Measurements from ENCODE around the gene ASB8.
A peak's percentile ranks its signal among the peaks of the same experiment; 100 is the strongest.

The ASB8 gene

GRCh38 chr12:48193623-48194022 lies 36.3 kb upstream of the ASB8 start:
- H4K5ac ChIP-seq (ENCODE audit: low read length): no peak overlapping the region
- H3K23ac ChIP-seq (ENCODE audit: low read length): no peak overlapping the region
- no peak overlapping the region for H3K56ac ChIP-seq (ENCODE audit: low read length)
- DNase-seq: no peak
- H3K4me1 ChIP-seq (ENCODE audit: control insufficient read depth, low read depth, low read length): peaks cover 2% of the 10 kb centered on the region
- no peak overlapping the region for H3K9ac ChIP-seq (ENCODE audit: low read length)
- no peak overlapping the region for H3K18ac ChIP-seq (ENCODE audit: low read length)
- H2BK120ac ChIP-seq (ENCODE audit: low read depth, low read length): no peak overlapping the region
- H2AK5ac ChIP-seq (ENCODE audit: low read length): no peak overlapping the region
- no peak overlapping the region for H4K8ac ChIP-seq (ENCODE audit: low read depth, low read length)
- no peak overlapping the region for H3K4me3 ChIP-seq (ENCODE audit: low read length)
- no peaks in the 10 kb centered on the region for H3K79me2 ChIP-seq (ENCODE audit: control insufficient read depth, insufficient read depth, low read length)
- no peak overlapping the region for H2BK5ac ChIP-seq (ENCODE audit: low read length)
- no CpG with 5 or more reads among the region's 2 CpGs for WGBS (ENCODE audit: extremely low coverage, insufficient coverage, low lambda C conversion rate)
- H3K27ac ChIP-seq (ENCODE audit: low read depth, low read length): no peak overlapping the region
- no peak overlapping the region for H2BK15ac ChIP-seq (replicated peaks; ENCODE audit: low read depth)
- H3K36me3 ChIP-seq (ENCODE audit: control insufficient read depth, insufficient read depth, low read length): no peaks in the 10 kb centered on the region
- H3K4ac ChIP-seq (ENCODE audit: low read depth, low read length): no peak overlapping the region
- H3K27me3 ChIP-seq (ENCODE audit: insufficient read depth, low read length, poor library complexity): peaks cover 3% of the 10 kb centered on the region
- H3K4me2 ChIP-seq (ENCODE audit: low read length): no peak overlapping the region
- no peaks in the 10 kb centered on the region for H3K79me1 ChIP-seq (ENCODE audit: low read length)

- DNase-seq: no peak
- Histone ChIP-seq H2AK5ac (ENCODE audit: low read length) (no peak overlapping the region), H2BK15ac (replicated peaks; ENCODE audit: low read depth) (no peak overlapping the region), H4K5ac (ENCODE audit: low read length) (no peak overlapping the region), H3K79me2 (ENCODE audit: control insufficient read depth, insufficient read depth, low read length) (no peaks in the 10 kb centered on the region), H3K79me1 (ENCODE audit: low read length) (no peaks in the 10 kb centered on the region), H4K8ac (ENCODE audit: low read depth, low read length) (no peak overlapping the region), H3K4ac (ENCODE audit: low read depth, low read length) (no peak overlapping the region), H3K4me3 (ENCODE audit: low read length) (no peak overlapping the region), H3K27ac (ENCODE audit: low read depth, low read length) (no peak overlapping the region), H3K27me3 (ENCODE audit: insufficient read depth, low read length, poor library complexity) (peaks cover 3% of the 10 kb centered on the region), H3K9ac (ENCODE audit: low read length) (no peak overlapping the region), H2BK120ac (ENCODE audit: low read depth, low read length) (no peak overlapping the region), H3K4me2 (ENCODE audit: low read length) (no peak overlapping the region), H3K18ac (ENCODE audit: low read length) (no peak overlapping the region), H2BK5ac (ENCODE audit: low read length) (no peak overlapping the region), H3K36me3 (ENCODE audit: control insufficient read depth, insufficient read depth, low read length) (no peaks in the 10 kb centered on the region), H3K4me1 (ENCODE audit: control insufficient read depth, low read depth, low read length) (peaks cover 2% of the 10 kb centered on the region), H3K23ac (ENCODE audit: low read length) (no peak overlapping the region), H3K56ac (ENCODE audit: low read length) (no peak overlapping the region)
- WGBS (ENCODE audit: extremely low coverage, insufficient coverage, low lambda C conversion rate): no CpG with 5 or more reads among the region's 1 CpG
Measured at GRCh38 chr12:48192861-48193260, 35.5 kb upstream of the ASB8 start.

GRCh38 chr12:48191096-48191495 lies 33.8 kb upstream of the ASB8 start:
- no peak overlapping the region for H3K18ac ChIP-seq (ENCODE audit: low read length)
- H3K36me3 ChIP-seq (ENCODE audit: control insufficient read depth, insufficient read depth, low read length): no peaks in the 10 kb centered on the region
- no peaks in the 10 kb centered on the region for H3K79me2 ChIP-seq (ENCODE audit: control insufficient read depth, insufficient read depth, low read length)
- no peak overlapping the region for H4K5ac ChIP-seq (ENCODE audit: low read length)
- no peak for DNase-seq
- H3K27ac ChIP-seq (ENCODE audit: low read depth, low read length): no peak overlapping the region
- no peak overlapping the region for H3K4ac ChIP-seq (ENCODE audit: low read depth, low read length)
- no peaks in the 10 kb centered on the region for H3K4me1 ChIP-seq (ENCODE audit: control insufficient read depth, low read depth, low read length)
- H3K79me1 ChIP-seq (ENCODE audit: low read length): no peaks in the 10 kb centered on the region
- no peak overlapping the region for H3K23ac ChIP-seq (ENCODE audit: low read length)
- no peak overlapping the region for H2BK15ac ChIP-seq (replicated peaks; ENCODE audit: low read depth)
- H2AK5ac ChIP-seq (ENCODE audit: low read length): no peak overlapping the region
- H2BK5ac ChIP-seq (ENCODE audit: low read length): no peak overlapping the region
- no peak overlapping the region for H3K4me3 ChIP-seq (ENCODE audit: low read length)
- no peak overlapping the region for H4K8ac ChIP-seq (ENCODE audit: low read depth, low read length)
- no peak overlapping the region for H2BK120ac ChIP-seq (ENCODE audit: low read depth, low read length)
- peaks cover 3% of the 10 kb centered on the region for H3K27me3 ChIP-seq (ENCODE audit: insufficient read depth, low read length, poor library complexity)
- H3K9ac ChIP-seq (ENCODE audit: low read length): no peak overlapping the region
- H3K56ac ChIP-seq (ENCODE audit: low read length): no peak overlapping the region
- no peak overlapping the region for H3K4me2 ChIP-seq (ENCODE audit: low read length)

DNA sequence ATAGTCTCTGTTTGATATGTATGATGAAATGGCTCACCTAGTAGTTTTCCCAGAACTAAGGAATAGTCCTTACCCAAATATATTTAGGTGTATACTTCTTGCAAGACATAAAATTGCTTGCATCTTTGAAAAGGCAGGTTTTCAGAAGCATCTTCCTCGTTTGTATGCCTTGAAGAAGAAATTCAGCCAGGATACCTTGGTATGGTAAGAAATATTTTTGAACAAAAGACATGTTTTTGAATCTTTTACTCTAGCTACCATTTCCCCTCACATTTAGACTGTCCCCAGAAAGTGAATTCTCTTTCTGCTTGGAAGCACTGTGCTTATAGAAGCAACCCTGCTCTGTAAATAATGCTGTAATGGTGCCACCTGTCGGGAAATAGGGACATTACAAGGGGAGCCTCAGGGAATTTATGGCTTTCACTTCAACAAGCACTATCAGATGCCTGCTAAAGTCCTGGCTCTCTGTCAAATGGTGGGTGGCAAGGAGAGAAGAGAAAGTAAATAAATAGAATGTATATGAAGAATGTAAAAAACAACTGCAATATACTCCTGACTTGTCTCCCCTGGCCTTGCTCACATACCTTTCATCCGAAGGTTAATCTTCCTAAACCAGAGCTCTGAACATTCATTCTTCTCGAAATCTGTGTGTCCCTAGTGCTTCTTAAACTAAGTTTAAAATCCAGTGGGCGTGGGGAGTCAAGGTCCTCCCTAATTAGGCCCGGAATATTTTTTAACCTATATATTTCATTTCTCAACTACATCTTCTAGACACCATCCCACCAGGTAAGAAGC lies 32.2 kb upstream of the ASB8 start:
- Histone ChIP-seq H3K4me1 (ENCODE audit: control insufficient read depth, low read depth, low read length) (no peaks in the 10 kb centered on the region), H3K4me3 (ENCODE audit: low read length) (no peak overlapping the region), H2BK120ac (ENCODE audit: low read depth, low read length) (no peak overlapping the region), H3K27me3 (ENCODE audit: insufficient read depth, low read length, poor library complexity) (peaks cover 6% of the 10 kb centered on the region), H3K4me2 (ENCODE audit: low read length) (no peak overlapping the region), H3K18ac (ENCODE audit: low read length) (no peak overlapping the region), H3K27ac (ENCODE audit: low read depth, low read length) (no peak overlapping the region), H3K36me3 (ENCODE audit: control insufficient read depth, insufficient read depth, low read length) (no peaks in the 10 kb centered on the region), H2AK5ac (ENCODE audit: low read length) (no peak overlapping the region), H3K79me1 (ENCODE audit: low read length) (no peaks in the 10 kb centered on the region), H3K79me2 (ENCODE audit: control insufficient read depth, insufficient read depth, low read length) (no peaks in the 10 kb centered on the region), H4K5ac (ENCODE audit: low read length) (no peak overlapping the region), H2BK15ac (replicated peaks; ENCODE audit: low read depth) (no peak overlapping the region), H3K56ac (ENCODE audit: low read length) (no peak overlapping the region), H4K8ac (ENCODE audit: low read depth, low read length) (no peak overlapping the region), H3K9ac (ENCODE audit: low read length) (no peak overlapping the region), H3K23ac (ENCODE audit: low read length) (no peak overlapping the region), H2BK5ac (ENCODE audit: low read length) (no peak overlapping the region), H3K4ac (ENCODE audit: low read depth, low read length) (no peak overlapping the region)
- DNase-seq: peak; percentile 79
- WGBS (ENCODE audit: extremely low coverage, insufficient coverage, low lambda C conversion rate): no CpG with 5 or more reads among the region's 6 CpGs

DNA sequence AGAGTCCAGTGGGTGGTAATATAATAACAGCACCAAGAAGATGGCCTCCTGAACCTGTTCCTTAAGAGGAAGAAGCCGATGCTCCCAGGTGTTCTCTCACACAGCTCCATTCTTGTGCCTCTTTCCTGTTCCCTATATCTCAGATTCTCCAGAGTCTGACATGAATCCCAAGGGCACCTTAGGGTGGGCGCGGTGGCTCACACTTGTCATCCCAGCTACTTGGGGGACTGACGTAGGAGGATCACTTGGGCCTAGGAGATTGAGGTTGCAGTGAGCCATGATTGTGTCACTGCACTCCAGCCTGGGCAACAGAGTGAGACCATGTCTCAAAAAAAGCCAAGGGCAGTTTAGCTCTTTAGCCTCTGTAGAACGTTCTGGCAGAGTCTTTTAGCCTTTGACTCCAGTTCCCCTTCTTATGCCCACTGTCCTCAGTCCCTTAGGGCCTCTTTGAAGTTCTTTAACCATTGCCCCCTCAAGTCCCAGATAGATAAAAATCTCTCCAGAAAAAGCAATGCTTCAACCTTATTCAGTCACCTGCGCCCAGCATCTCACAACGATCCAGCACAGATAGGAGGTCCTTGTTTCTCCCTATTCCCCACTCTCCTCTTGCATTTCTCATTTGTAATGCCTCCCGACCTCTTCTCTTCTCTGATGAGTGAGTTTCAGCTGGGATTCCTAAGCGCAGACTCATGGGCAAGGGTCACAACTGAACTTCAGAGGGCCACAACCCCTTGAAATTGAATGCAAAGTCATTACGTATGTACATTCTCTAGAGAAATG lies 30.8 kb upstream of the ASB8 start:
- no CpG with 5 or more reads among the region's 10 CpGs for WGBS (ENCODE audit: extremely low coverage, insufficient coverage, low lambda C conversion rate)
- H3K27me3 ChIP-seq (ENCODE audit: insufficient read depth, low read length, poor library complexity): peaks cover 13% of the 10 kb centered on the region
- DNase-seq: no peak
- no peak overlapping the region for H3K18ac ChIP-seq (ENCODE audit: low read length)
- no peak overlapping the region for H3K4ac ChIP-seq (ENCODE audit: low read depth, low read length)
- H2BK120ac ChIP-seq (ENCODE audit: low read depth, low read length): no peak overlapping the region
- no peak overlapping the region for H3K4me3 ChIP-seq (ENCODE audit: low read length)
- no peak overlapping the region for H3K4me2 ChIP-seq (ENCODE audit: low read length)
- no peak overlapping the region for H3K23ac ChIP-seq (ENCODE audit: low read length)
- no peaks in the 10 kb centered on the region for H3K79me2 ChIP-seq (ENCODE audit: control insufficient read depth, insufficient read depth, low read length)
- H4K5ac ChIP-seq (ENCODE audit: low read length): no peak overlapping the region
- H2BK15ac ChIP-seq (replicated peaks; ENCODE audit: low read depth): no peak overlapping the region
- H3K79me1 ChIP-seq (ENCODE audit: low read length): no peaks in the 10 kb centered on the region
- no peak overlapping the region for H3K56ac ChIP-seq (ENCODE audit: low read length)
- no peak overlapping the region for H4K8ac ChIP-seq (ENCODE audit: low read depth, low read length)
- no peak overlapping the region for H3K27ac ChIP-seq (ENCODE audit: low read depth, low read length)
- H2BK5ac ChIP-seq (ENCODE audit: low read length): no peak overlapping the region
- H3K4me1 ChIP-seq (ENCODE audit: control insufficient read depth, low read depth, low read length): no peaks in the 10 kb centered on the region
- no peaks in the 10 kb centered on the region for H3K36me3 ChIP-seq (ENCODE audit: control insufficient read depth, insufficient read depth, low read length)
- no peak overlapping the region for H2AK5ac ChIP-seq (ENCODE audit: low read length)
- no peak overlapping the region for H3K9ac ChIP-seq (ENCODE audit: low read length)
